ENCODE data around the gene IDNK. TPM values are rescaled to one million over a fixed set of nuclear protein-coding genes. Genes with fewer than 3 reads are reported as not detected.

The IDNK gene
- total and polyA plus RNA-seq, 10 of the 15 experiments (the other 5 are each of a cell fraction or from before 2014, with no cell fraction given) = 7.0 to 19.1 (median 10.6) TPM

DNA sequence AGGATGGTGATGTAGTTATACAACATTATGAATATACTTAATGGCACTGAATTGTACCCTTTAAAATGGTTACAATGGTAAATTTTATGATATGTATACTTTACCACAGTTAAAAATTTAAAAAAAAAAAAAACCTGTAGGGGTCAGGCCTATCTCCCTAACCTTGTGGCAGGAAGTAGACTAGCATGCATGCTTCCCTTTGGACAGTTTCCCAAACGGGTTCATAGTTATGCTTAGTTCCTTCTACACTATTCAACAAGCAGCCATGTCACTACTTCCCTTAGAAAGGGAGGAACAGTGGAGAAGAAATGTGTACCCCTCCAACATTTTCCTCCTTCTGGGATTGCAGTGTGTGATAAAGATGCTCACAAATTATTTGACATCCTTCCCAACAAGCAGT lies 32.5 kb downstream of the IDNK start (continued):
- TF ChIP-seq EP300 (IDR thresholded peaks at IDR 0.05; ENCODE audit: borderline replicate concordance in 1 of 2, control insufficient read depth in 1 of 2, low read depth in 2 of 2, low read length in 2 of 2) (no peak), SUPT20H (IDR thresholded peaks at IDR 0.05; ENCODE audit: borderline replicate concordance, control insufficient read depth, low read depth, low read length) (no peak), NR2F1 (conservative IDR thresholded peaks at IDR 0.05) (no peak)
- TF ChIP-seq, protein P1, sequence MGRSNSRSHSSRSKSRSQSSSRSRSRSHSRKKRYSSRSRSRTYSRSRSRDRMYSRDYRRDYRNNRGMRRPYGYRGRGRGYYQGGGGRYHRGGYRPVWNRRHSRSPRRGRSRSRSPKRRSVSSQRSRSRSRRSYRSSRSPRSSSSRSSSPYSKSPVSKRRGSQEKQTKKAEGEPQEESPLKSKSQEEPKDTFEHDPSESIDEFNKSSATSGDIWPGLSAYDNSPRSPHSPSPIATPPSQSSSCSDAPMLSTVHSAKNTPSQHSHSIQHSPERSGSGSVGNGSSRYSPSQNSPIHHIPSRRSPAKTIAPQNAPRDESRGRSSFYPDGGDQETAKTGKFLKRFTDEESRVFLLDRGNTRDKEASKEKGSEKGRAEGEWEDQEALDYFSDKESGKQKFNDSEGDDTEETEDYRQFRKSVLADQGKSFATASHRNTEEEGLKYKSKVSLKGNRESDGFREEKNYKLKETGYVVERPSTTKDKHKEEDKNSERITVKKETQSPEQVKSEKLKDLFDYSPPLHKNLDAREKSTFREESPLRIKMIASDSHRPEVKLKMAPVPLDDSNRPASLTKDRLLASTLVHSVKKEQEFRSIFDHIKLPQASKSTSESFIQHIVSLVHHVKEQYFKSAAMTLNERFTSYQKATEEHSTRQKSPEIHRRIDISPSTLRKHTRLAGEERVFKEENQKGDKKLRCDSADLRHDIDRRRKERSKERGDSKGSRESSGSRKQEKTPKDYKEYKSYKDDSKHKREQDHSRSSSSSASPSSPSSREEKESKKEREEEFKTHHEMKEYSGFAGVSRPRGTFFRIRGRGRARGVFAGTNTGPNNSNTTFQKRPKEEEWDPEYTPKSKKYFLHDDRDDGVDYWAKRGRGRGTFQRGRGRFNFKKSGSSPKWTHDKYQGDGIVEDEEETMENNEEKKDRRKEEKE (IDR thresholded peaks at IDR 0.05) = no peak
- TF ChIP-seq, protein P2, sequence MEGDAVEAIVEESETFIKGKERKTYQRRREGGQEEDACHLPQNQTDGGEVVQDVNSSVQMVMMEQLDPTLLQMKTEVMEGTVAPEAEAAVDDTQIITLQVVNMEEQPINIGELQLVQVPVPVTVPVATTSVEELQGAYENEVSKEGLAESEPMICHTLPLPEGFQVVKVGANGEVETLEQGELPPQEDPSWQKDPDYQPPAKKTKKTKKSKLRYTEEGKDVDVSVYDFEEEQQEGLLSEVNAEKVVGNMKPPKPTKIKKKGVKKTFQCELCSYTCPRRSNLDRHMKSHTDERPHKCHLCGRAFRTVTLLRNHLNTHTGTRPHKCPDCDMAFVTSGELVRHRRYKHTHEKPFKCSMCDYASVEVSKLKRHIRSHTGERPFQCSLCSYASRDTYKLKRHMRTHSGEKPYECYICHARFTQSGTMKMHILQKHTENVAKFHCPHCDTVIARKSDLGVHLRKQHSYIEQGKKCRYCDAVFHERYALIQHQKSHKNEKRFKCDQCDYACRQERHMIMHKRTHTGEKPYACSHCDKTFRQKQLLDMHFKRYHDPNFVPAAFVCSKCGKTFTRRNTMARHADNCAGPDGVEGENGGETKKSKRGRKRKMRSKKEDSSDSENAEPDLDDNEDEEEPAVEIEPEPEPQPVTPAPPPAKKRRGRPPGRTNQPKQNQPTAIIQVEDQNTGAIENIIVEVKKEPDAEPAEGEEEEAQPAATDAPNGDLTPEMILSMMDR (IDR thresholded peaks at IDR 0.05 in 2 of 3, conservative IDR thresholded peaks at IDR 0.05 in 1 of 3; ENCODE audit: control insufficient read depth in 2 of 3, extremely low read depth in 1 of 3, insufficient read depth in 1 of 3, low read depth in 3 of 3, low read length in 3 of 3) = no peak
